ENCODE measurements around the gene STUM. TPM values are rescaled to one million over a fixed set of nuclear protein-coding genes. Genes with fewer than 3 reads are reported as not detected.

Gene STUM
- polyA plus RNA-seq, 1 of the 3 experiments (the other 2 are of a cell fraction): not detected

DNA sequence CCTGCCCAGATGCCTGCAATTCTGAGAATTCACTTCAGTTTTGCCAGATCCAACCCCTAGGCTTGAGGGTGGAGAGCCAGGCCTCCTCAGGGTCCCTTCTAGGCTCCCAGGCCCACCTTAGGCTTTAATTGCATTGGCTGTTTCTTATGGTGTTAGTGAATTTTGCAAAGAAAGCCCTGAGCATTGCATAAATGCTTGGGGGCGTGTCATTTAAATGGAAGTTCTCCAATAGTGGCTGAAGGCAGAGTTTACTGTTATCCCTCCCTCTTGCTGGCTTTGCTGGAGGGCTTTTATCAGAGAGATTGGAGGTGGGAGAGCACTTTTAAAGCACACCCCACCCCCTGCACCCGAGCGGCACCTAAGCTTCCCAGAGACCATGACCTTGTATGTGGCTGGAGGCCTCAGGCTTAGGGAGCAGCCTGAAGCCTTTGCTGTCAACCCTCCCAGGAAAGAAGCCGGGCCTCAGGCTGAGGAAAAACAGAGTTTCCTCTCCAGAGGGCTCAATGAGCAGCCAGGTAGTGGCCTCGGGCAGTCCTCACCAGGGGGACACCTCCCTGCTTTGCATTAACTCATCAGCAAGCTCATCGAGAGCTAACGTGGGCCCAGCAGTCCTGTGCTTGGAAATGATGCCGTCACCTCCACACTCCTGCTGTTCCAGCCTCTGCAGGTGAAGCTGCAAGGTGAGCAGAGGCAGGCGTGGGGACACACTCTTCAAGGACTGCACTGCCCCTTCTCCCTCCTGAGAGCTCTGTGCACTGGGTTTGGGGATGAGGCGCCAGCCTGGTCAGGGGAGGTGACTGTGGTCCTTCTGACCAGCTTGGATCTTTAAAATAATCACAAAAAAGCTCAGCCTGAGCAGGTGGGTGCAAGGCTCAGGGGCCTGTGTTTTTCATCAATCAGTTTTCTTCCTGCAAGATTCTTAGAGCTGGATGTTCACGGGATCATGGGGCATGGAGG lies 58.0 kb downstream of the STUM start (continued):
- TF ChIP-seq, protein P1, sequence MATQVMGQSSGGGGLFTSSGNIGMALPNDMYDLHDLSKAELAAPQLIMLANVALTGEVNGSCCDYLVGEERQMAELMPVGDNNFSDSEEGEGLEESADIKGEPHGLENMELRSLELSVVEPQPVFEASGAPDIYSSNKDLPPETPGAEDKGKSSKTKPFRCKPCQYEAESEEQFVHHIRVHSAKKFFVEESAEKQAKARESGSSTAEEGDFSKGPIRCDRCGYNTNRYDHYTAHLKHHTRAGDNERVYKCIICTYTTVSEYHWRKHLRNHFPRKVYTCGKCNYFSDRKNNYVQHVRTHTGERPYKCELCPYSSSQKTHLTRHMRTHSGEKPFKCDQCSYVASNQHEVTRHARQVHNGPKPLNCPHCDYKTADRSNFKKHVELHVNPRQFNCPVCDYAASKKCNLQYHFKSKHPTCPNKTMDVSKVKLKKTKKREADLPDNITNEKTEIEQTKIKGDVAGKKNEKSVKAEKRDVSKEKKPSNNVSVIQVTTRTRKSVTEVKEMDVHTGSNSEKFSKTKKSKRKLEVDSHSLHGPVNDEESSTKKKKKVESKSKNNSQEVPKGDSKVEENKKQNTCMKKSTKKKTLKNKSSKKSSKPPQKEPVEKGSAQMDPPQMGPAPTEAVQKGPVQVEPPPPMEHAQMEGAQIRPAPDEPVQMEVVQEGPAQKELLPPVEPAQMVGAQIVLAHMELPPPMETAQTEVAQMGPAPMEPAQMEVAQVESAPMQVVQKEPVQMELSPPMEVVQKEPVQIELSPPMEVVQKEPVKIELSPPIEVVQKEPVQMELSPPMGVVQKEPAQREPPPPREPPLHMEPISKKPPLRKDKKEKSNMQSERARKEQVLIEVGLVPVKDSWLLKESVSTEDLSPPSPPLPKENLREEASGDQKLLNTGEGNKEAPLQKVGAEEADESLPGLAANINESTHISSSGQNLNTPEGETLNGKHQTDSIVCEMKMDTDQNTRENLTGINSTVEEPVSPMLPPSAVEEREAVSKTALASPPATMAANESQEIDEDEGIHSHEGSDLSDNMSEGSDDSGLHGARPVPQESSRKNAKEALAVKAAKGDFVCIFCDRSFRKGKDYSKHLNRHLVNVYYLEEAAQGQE (IDR thresholded peaks at IDR 0.05; ENCODE audit: low read depth, low read length): no peak
- no peak for TF ChIP-seq TAF1 (IDR thresholded peaks at IDR 0.05; ENCODE audit: borderline replicate concordance, low read depth, low read length)

DNA sequence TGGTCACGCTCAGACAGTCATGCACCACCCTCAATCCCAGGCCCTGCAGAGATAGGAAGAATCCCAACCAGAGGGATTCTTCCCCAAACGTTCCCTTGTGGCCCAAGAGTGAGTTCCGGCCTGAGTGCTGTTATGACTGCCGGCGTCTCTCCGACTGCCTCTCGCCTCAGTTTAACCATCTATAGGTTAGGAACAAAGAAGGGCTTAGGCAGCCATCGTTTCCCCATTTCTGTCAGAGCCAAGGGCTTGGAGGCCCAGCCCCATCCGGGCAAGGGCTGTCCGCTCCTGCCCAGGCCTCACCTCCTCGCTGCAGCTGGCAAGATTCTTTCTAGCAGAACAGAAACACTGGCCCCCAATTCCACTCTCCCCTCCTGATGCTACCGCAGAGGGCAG lies 58.7 kb downstream of the STUM start:
- no peaks in the 10 kb centered on the region; the same call in 1 of the 2 replicates for H3K27me3 ChIP-seq (ENCODE audit: insufficient read depth)
- no peak overlapping the region for H3K4me2 ChIP-seq
- WGBS (ENCODE audit: low lambda C conversion rate): 77% methylated on average over 12 of the region's 12 CpGs
- H3K9me2 ChIP-seq: no peaks in the 10 kb centered on the region
- DNase-seq: no peak
- H3K27ac ChIP-seq (ENCODE audit: low read depth in 2 of 2, low read length in 1 of 2): no peak overlapping the region
- H3K4me1 ChIP-seq (ENCODE audit: control insufficient read depth in 1 of 2, insufficient read depth in 2 of 2, low read depth in 1 of 2, low read length in 1 of 2): peaks cover 0 to 6% of the 10 kb centered on the region in 2 experiments; a peak in 1 of 4 replicates
- H4K20me1 ChIP-seq (ENCODE audit: insufficient read depth): no peaks in the 10 kb centered on the region
- no peak overlapping the region for H3K9ac ChIP-seq
- no peak overlapping the region for H2AFZ ChIP-seq (ENCODE audit: low read depth)
- no peaks in the 10 kb centered on the region for H3F3A ChIP-seq (replicated peaks; ENCODE audit: insufficient read depth)
- no peaks in the 10 kb centered on the region for H3K9me3 ChIP-seq
- ChIA-PET POLR2A (no interaction called here), CTCF (interaction anchor here (1.1 to 6.5 kb wide), 8 partner anchors 13 to 221 kb away, joined by 3 to 70 read pairs (median 6); partner anchors contain the start of gene STUM)
- no peak overlapping the region for H3K4me3 ChIP-seq (ENCODE audit: low read depth in 2 of 2, low read length in 1 of 2)
- H3K79me2 ChIP-seq (ENCODE audit: insufficient read depth): no peaks in the 10 kb centered on the region
- H3K36me3 ChIP-seq (replicated peaks in 1 of 2; ENCODE audit: control insufficient read depth in 1 of 2, insufficient read depth in 2 of 2, low read length in 1 of 2): no peaks in the 10 kb centered on the region
- TF ChIP-seq RXRA (IDR thresholded peaks at IDR 0.05; ENCODE audit: borderline replicate concordance, low read depth): no peak
- TF ChIP-seq, protein P1 (IDR thresholded peaks at IDR 0.05; ENCODE audit: low read depth, low read length): no peak
- TF ChIP-seq, protein P2, sequence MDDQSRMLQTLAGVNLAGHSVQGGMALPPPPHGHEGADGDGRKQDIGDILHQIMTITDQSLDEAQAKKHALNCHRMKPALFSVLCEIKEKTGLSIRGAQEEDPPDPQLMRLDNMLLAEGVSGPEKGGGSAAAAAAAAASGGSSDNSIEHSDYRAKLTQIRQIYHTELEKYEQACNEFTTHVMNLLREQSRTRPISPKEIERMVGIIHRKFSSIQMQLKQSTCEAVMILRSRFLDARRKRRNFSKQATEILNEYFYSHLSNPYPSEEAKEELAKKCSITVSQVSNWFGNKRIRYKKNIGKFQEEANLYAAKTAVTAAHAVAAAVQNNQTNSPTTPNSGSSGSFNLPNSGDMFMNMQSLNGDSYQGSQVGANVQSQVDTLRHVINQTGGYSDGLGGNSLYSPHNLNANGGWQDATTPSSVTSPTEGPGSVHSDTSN (IDR thresholded peaks at IDR 0.05): no peak
- no peak for TF ChIP-seq CHD2 (IDR thresholded peaks at IDR 0.05; ENCODE audit: low read length, partially characterized antibody)
- no peak for TF ChIP-seq TAF1 (IDR thresholded peaks at IDR 0.05; ENCODE audit: borderline replicate concordance, low read depth, low read length)
- no peak for TF ChIP-seq NRF1 (IDR thresholded peaks at IDR 0.05; ENCODE audit: low read depth, low read length)
- TF ChIP-seq RAD21 (IDR thresholded peaks at IDR 0.05; ENCODE audit: low read length): no peak
- no peak for TF ChIP-seq ELF1 (IDR thresholded peaks at IDR 0.05)
- TF ChIP-seq, protein P3, sequence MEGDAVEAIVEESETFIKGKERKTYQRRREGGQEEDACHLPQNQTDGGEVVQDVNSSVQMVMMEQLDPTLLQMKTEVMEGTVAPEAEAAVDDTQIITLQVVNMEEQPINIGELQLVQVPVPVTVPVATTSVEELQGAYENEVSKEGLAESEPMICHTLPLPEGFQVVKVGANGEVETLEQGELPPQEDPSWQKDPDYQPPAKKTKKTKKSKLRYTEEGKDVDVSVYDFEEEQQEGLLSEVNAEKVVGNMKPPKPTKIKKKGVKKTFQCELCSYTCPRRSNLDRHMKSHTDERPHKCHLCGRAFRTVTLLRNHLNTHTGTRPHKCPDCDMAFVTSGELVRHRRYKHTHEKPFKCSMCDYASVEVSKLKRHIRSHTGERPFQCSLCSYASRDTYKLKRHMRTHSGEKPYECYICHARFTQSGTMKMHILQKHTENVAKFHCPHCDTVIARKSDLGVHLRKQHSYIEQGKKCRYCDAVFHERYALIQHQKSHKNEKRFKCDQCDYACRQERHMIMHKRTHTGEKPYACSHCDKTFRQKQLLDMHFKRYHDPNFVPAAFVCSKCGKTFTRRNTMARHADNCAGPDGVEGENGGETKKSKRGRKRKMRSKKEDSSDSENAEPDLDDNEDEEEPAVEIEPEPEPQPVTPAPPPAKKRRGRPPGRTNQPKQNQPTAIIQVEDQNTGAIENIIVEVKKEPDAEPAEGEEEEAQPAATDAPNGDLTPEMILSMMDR (IDR thresholded peaks at IDR 0.05): no peak
- no peak for TF ChIP-seq FOXJ3 (CRISPR knock-in tag; IDR thresholded peaks at IDR 0.05)
- TF ChIP-seq, protein P4, sequence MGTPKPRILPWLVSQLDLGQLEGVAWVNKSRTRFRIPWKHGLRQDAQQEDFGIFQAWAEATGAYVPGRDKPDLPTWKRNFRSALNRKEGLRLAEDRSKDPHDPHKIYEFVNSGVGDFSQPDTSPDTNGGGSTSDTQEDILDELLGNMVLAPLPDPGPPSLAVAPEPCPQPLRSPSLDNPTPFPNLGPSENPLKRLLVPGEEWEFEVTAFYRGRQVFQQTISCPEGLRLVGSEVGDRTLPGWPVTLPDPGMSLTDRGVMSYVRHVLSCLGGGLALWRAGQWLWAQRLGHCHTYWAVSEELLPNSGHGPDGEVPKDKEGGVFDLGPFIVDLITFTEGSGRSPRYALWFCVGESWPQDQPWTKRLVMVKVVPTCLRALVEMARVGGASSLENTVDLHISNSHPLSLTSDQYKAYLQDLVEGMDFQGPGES (IDR thresholded peaks at IDR 0.05; ENCODE audit: low read depth, low read length): no peak
- no peak for TF ChIP-seq FOXM1 (IDR thresholded peaks at IDR 0.05; ENCODE audit: low read depth)
- TF ChIP-seq, protein P5, sequence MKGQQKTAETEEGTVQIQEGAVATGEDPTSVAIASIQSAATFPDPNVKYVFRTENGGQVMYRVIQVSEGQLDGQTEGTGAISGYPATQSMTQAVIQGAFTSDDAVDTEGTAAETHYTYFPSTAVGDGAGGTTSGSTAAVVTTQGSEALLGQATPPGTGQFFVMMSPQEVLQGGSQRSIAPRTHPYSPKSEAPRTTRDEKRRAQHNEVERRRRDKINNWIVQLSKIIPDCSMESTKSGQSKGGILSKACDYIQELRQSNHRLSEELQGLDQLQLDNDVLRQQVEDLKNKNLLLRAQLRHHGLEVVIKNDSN (IDR thresholded peaks at IDR 0.05; ENCODE audit: borderline replicate concordance, low read depth): no peak
- TF ChIP-seq EP300 (IDR thresholded peaks at IDR 0.05; ENCODE audit: borderline replicate concordance in 1 of 2, low read depth in 1 of 2, low read length in 1 of 2): no peak
- no peak for TF ChIP-seq POLR2AphosphoS5 (IDR thresholded peaks at IDR 0.05; ENCODE audit: low read depth, low read length)
- no peak for TF ChIP-seq RFX5 (IDR thresholded peaks at IDR 0.05; ENCODE audit: low read length)
